ENCODE measurements around the gene SLC8A3. TPM values are rescaled to one million over a fixed set of nuclear protein-coding genes. Genes with fewer than 3 reads are reported as not detected.

Gene SLC8A3
- total RNA-seq, 1 experiment from 2014 or later = not detected

GRCh38 chr14:70069186-70069585, 119.6 kb downstream of the SLC8A3 start:
- DNase-seq (ENCODE audit: low read depth, low spot score) = no peak
- no TSS peak for BruUV-seq (replicated peaks)
- no peak overlapping the region for H3K4me3 ChIP-seq (ENCODE audit: low read depth in 2 of 2, low read length in 2 of 2)
- H3K9me3 ChIP-seq (ENCODE audit: control insufficient read depth, insufficient read depth, low read depth, low read length) = no peaks in the 10 kb centered on the region
- TF ChIP-seq, protein P1, sequence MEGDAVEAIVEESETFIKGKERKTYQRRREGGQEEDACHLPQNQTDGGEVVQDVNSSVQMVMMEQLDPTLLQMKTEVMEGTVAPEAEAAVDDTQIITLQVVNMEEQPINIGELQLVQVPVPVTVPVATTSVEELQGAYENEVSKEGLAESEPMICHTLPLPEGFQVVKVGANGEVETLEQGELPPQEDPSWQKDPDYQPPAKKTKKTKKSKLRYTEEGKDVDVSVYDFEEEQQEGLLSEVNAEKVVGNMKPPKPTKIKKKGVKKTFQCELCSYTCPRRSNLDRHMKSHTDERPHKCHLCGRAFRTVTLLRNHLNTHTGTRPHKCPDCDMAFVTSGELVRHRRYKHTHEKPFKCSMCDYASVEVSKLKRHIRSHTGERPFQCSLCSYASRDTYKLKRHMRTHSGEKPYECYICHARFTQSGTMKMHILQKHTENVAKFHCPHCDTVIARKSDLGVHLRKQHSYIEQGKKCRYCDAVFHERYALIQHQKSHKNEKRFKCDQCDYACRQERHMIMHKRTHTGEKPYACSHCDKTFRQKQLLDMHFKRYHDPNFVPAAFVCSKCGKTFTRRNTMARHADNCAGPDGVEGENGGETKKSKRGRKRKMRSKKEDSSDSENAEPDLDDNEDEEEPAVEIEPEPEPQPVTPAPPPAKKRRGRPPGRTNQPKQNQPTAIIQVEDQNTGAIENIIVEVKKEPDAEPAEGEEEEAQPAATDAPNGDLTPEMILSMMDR (IDR thresholded peaks at IDR 0.05) = no peak
- no peak for TF ChIP-seq TCF7L2 (IDR thresholded peaks at IDR 0.05; ENCODE audit: low read depth, low read length)
- no peak for TF ChIP-seq SIN3A (IDR thresholded peaks at IDR 0.05; ENCODE audit: borderline replicate concordance, insufficient read depth, low read depth, low read length)
- TF ChIP-seq POLR2AphosphoS5 (IDR thresholded peaks at IDR 0.05; ENCODE audit: low read depth, low read length) = no peak
- TF ChIP-seq, protein P2, sequence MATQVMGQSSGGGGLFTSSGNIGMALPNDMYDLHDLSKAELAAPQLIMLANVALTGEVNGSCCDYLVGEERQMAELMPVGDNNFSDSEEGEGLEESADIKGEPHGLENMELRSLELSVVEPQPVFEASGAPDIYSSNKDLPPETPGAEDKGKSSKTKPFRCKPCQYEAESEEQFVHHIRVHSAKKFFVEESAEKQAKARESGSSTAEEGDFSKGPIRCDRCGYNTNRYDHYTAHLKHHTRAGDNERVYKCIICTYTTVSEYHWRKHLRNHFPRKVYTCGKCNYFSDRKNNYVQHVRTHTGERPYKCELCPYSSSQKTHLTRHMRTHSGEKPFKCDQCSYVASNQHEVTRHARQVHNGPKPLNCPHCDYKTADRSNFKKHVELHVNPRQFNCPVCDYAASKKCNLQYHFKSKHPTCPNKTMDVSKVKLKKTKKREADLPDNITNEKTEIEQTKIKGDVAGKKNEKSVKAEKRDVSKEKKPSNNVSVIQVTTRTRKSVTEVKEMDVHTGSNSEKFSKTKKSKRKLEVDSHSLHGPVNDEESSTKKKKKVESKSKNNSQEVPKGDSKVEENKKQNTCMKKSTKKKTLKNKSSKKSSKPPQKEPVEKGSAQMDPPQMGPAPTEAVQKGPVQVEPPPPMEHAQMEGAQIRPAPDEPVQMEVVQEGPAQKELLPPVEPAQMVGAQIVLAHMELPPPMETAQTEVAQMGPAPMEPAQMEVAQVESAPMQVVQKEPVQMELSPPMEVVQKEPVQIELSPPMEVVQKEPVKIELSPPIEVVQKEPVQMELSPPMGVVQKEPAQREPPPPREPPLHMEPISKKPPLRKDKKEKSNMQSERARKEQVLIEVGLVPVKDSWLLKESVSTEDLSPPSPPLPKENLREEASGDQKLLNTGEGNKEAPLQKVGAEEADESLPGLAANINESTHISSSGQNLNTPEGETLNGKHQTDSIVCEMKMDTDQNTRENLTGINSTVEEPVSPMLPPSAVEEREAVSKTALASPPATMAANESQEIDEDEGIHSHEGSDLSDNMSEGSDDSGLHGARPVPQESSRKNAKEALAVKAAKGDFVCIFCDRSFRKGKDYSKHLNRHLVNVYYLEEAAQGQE (IDR thresholded peaks at IDR 0.05; ENCODE audit: insufficient read depth in 1 of 2, low read depth in 2 of 2, low read length in 1 of 2) = no peak
- H3K36me3 ChIP-seq (ENCODE audit: control insufficient read depth, insufficient read depth, low read length) = no peaks in the 10 kb centered on the region
- CTCF ChIA-PET = no interaction called here
- in situ Hi-C loops (cut with HindIII; ENCODE audit: low pct_unique_long_range_greater_than_20kb, low sequenced_read_pairs) (no loop called here), intact Hi-C loops (cut with micrococcal nuclease; ENCODE audit: unreplicated experiment) (no loop called here)
- no peaks in the 10 kb centered on the region for H3K4me1 ChIP-seq (ENCODE audit: control insufficient read depth, insufficient read depth, low read length)
- H3K27me3 ChIP-seq (ENCODE audit: control insufficient read depth, insufficient read depth, low read length) = no peaks in the 10 kb centered on the region
- POLR2A ChIA-PET = no interaction called here
- H3K27ac ChIP-seq (ENCODE audit: low read length) = no peak overlapping the region
- no peak for ATAC-seq

- POLR2A ChIA-PET = no interaction called here
- Histone ChIP-seq H3K36me3 (ENCODE audit: control insufficient read depth, insufficient read depth, low read length) (no peaks in the 10 kb centered on the region), H3K27me3 (ENCODE audit: control insufficient read depth, insufficient read depth, low read length) (no peaks in the 10 kb centered on the region), H3K4me3 (ENCODE audit: low read depth in 2 of 2, low read length in 2 of 2) (no peak overlapping the region), H3K9me3 (ENCODE audit: control insufficient read depth, insufficient read depth, low read depth, low read length) (no peaks in the 10 kb centered on the region), H3K27ac (ENCODE audit: low read length) (no peak overlapping the region), H3K4me1 (ENCODE audit: control insufficient read depth, insufficient read depth, low read length) (no peaks in the 10 kb centered on the region)
- no TSS peak for BruUV-seq (replicated peaks)
- CTCF ChIA-PET = no interaction called here
- TF ChIP-seq POLR2AphosphoS5 (IDR thresholded peaks at IDR 0.05; ENCODE audit: low read depth, low read length) = no peak
- TF ChIP-seq, protein P2 (IDR thresholded peaks at IDR 0.05; ENCODE audit: insufficient read depth in 1 of 2, low read depth in 2 of 2, low read length in 1 of 2) = no peak
- no peak for TF ChIP-seq SIN3A (IDR thresholded peaks at IDR 0.05; ENCODE audit: borderline replicate concordance, insufficient read depth, low read depth, low read length)
- TF ChIP-seq, protein P1 (IDR thresholded peaks at IDR 0.05) = no peak
- no peak for TF ChIP-seq TCF7L2 (IDR thresholded peaks at IDR 0.05; ENCODE audit: low read depth, low read length)
- DNase-seq (ENCODE audit: low read depth, low spot score) (no peak), ATAC-seq (no peak)
- intact Hi-C loops (cut with micrococcal nuclease; ENCODE audit: unreplicated experiment) (no loop called here), in situ Hi-C loops (cut with HindIII; ENCODE audit: low pct_unique_long_range_greater_than_20kb, low sequenced_read_pairs) (no loop called here)
Observed at GRCh38 chr14:70067810-70068209, 120.9 kb downstream of the SLC8A3 start.
